Measurements from ENCODE around the gene FKBP3. TPM values are rescaled to one million over a fixed set of nuclear protein-coding genes. Genes with fewer than 3 reads are reported as not detected.

The FKBP3 gene
- total and polyA plus RNA-seq, 2 of the 8 experiments (the other 6 are each of a cell fraction or from before 2014, with no cell fraction given), result 36.0 to 149 TPM

DNA sequence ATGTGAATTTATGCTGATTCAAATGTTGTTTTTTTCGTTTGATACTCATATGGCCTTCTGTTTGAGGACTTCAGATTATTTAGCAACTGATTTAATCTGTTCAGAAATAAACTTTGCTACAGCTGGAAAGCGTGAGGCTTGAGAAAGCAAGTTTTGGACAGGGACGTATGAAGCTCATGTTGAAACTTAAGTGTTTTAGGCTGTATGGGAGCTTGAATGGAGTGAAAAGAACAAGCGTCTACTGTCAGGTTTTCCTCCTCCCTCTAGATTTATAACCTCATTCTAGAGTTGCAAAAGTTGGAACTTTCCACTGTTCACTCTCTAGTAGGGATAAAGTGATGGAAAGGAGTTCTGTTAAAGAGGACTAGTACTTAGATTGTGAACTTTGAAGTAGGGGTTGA, 49.3 kb downstream of the FKBP3 start (continued):
- TF ChIP-seq, protein P1, sequence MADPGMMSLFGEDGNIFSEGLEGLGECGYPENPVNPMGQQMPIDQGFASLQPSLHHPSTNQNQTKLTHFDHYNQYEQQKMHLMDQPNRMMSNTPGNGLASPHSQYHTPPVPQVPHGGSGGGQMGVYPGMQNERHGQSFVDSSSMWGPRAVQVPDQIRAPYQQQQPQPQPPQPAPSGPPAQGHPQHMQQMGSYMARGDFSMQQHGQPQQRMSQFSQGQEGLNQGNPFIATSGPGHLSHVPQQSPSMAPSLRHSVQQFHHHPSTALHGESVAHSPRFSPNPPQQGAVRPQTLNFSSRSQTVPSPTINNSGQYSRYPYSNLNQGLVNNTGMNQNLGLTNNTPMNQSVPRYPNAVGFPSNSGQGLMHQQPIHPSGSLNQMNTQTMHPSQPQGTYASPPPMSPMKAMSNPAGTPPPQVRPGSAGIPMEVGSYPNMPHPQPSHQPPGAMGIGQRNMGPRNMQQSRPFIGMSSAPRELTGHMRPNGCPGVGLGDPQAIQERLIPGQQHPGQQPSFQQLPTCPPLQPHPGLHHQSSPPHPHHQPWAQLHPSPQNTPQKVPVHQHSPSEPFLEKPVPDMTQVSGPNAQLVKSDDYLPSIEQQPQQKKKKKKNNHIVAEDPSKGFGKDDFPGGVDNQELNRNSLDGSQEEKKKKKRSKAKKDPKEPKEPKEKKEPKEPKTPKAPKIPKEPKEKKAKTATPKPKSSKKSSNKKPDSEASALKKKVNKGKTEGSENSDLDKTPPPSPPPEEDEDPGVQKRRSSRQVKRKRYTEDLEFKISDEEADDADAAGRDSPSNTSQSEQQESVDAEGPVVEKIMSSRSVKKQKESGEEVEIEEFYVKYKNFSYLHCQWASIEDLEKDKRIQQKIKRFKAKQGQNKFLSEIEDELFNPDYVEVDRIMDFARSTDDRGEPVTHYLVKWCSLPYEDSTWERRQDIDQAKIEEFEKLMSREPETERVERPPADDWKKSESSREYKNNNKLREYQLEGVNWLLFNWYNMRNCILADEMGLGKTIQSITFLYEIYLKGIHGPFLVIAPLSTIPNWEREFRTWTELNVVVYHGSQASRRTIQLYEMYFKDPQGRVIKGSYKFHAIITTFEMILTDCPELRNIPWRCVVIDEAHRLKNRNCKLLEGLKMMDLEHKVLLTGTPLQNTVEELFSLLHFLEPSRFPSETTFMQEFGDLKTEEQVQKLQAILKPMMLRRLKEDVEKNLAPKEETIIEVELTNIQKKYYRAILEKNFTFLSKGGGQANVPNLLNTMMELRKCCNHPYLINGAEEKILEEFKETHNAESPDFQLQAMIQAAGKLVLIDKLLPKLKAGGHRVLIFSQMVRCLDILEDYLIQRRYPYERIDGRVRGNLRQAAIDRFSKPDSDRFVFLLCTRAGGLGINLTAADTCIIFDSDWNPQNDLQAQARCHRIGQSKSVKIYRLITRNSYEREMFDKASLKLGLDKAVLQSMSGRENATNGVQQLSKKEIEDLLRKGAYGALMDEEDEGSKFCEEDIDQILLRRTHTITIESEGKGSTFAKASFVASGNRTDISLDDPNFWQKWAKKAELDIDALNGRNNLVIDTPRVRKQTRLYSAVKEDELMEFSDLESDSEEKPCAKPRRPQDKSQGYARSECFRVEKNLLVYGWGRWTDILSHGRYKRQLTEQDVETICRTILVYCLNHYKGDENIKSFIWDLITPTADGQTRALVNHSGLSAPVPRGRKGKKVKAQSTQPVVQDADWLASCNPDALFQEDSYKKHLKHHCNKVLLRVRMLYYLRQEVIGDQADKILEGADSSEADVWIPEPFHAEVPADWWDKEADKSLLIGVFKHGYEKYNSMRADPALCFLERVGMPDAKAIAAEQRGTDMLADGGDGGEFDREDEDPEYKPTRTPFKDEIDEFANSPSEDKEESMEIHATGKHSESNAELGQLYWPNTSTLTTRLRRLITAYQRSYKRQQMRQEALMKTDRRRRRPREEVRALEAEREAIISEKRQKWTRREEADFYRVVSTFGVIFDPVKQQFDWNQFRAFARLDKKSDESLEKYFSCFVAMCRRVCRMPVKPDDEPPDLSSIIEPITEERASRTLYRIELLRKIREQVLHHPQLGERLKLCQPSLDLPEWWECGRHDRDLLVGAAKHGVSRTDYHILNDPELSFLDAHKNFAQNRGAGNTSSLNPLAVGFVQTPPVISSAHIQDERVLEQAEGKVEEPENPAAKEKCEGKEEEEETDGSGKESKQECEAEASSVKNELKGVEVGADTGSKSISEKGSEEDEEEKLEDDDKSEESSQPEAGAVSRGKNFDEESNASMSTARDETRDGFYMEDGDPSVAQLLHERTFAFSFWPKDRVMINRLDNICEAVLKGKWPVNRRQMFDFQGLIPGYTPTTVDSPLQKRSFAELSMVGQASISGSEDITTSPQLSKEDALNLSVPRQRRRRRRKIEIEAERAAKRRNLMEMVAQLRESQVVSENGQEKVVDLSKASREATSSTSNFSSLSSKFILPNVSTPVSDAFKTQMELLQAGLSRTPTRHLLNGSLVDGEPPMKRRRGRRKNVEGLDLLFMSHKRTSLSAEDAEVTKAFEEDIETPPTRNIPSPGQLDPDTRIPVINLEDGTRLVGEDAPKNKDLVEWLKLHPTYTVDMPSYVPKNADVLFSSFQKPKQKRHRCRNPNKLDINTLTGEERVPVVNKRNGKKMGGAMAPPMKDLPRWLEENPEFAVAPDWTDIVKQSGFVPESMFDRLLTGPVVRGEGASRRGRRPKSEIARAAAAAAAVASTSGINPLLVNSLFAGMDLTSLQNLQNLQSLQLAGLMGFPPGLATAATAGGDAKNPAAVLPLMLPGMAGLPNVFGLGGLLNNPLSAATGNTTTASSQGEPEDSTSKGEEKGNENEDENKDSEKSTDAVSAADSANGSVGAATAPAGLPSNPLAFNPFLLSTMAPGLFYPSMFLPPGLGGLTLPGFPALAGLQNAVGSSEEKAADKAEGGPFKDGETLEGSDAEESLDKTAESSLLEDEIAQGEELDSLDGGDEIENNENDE (IDR thresholded peaks at IDR 0.05; ENCODE audit: insufficient replicate concordance, low read length), result no peak
- TF ChIP-seq CBX5 (IDR thresholded peaks at IDR 0.05; ENCODE audit: low read depth, low read length) (no peak), EGR1 (IDR thresholded peaks at IDR 0.05; ENCODE audit: borderline replicate concordance, low read depth, low read length) (no peak), TAF1 (IDR thresholded peaks at IDR 0.05; ENCODE audit: low read depth, low read length) (no peak), NANOG (IDR thresholded peaks at IDR 0.05; ENCODE audit: insufficient read depth, low read depth, low read length, poor library complexity, severe bottlenecking) (no peak), BACH1 (IDR thresholded peaks at IDR 0.05; ENCODE audit: low read length) (no peak), RXRA (IDR thresholded peaks at IDR 0.05; ENCODE audit: insufficient read depth, low read depth, low read length) (no peak), JUND (IDR thresholded peaks at IDR 0.05; ENCODE audit: low read length) (no peak), SP2 (IDR thresholded peaks at IDR 0.05; ENCODE audit: low read length) (no peak)
- TF ChIP-seq, protein P2, sequence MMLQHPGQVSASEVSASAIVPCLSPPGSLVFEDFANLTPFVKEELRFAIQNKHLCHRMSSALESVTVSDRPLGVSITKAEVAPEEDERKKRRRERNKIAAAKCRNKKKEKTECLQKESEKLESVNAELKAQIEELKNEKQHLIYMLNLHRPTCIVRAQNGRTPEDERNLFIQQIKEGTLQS (IDR thresholded peaks at IDR 0.05; ENCODE audit: insufficient read depth, low read depth, low read length), result no peak

Data from H1 (cell line).